Vagina (tissue), 2 donors: ENCODE results near the gene METTL25.

Experiments used
- POLR2A ChIP-seq, 2 donors: fragments of 450-650 bp; IDR thresholded peaks; one replicate each; pipeline ENCODE4 v1.6.1; 2017; ENCODE audit warnings: antibody characterized with exemption in 2 of 2, mild to moderate bottlenecking in 2 of 2, moderate library complexity in 2 of 2
- POLR2AphosphoS5 ChIP-seq, 2 donors: sonication (generic); formaldehyde crosslinking; IDR thresholded peaks; one replicate each; pipeline ENCODE4 v1.9.0; 2017; ENCODE audit warnings: antibody characterized with exemption in 2 of 2, mild to moderate bottlenecking in 2 of 2, low read depth in 1 of 2; ENCODE audit not compliant: insufficient read depth in 1 of 2
- TF ChIP-seq, protein P1 (sequence below), 3 experiments: fragments of 450-650 bp in 2 of 3; fragments of 200-600 bp in 1 of 3; sonication (generic) in 1 of 3; IDR thresholded peaks; one replicate each; pipeline ENCODE4 v1.5.1; 2017 to 2019; ENCODE audit warnings: antibody characterized with exemption in 3 of 3, mild to moderate bottlenecking in 2 of 3, moderate library complexity in 2 of 3

DNA sequence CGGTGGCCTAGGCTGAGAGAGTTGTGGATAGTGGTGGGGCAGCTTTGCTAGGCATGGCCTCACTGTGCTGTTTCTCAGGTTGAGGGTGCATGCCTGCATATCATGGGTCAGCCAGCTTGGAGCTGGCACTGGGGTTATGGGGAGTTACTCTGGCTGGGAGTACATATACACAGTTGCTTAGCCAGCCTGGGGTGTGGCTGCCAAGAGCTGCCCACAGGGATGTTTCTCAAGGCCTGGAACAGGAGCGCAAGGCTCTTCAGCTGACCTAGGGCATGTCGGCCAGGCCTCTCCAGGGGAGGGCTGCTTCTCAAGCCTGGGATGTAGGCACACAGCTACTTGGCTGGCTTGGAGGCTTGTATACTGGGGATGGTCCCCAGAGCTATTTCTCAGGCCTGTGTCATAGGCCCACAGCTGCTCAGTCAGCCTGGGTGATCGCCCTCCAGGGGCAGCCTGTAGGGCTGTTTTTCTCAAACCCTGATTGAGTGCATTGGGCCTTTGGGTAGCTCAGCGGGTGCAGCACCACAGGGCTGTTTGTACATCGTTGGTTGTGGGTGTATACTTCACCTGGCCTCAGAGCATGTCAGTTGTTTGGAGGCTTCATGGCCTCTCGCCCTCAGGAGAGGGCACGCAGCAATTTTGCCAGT is 114.9 kb downstream of the METTL25 start:
- TF ChIP-seq, protein P1, sequence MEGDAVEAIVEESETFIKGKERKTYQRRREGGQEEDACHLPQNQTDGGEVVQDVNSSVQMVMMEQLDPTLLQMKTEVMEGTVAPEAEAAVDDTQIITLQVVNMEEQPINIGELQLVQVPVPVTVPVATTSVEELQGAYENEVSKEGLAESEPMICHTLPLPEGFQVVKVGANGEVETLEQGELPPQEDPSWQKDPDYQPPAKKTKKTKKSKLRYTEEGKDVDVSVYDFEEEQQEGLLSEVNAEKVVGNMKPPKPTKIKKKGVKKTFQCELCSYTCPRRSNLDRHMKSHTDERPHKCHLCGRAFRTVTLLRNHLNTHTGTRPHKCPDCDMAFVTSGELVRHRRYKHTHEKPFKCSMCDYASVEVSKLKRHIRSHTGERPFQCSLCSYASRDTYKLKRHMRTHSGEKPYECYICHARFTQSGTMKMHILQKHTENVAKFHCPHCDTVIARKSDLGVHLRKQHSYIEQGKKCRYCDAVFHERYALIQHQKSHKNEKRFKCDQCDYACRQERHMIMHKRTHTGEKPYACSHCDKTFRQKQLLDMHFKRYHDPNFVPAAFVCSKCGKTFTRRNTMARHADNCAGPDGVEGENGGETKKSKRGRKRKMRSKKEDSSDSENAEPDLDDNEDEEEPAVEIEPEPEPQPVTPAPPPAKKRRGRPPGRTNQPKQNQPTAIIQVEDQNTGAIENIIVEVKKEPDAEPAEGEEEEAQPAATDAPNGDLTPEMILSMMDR (IDR thresholded peaks at IDR 0.05) = no peak
- TF ChIP-seq POLR2A (IDR thresholded peaks at IDR 0.05) (no peak), POLR2AphosphoS5 (IDR thresholded peaks at IDR 0.05; ENCODE audit: insufficient read depth in 1 of 2, low read depth in 1 of 2) (no peak)
